SU-DHL-6 (cell line): ENCODE measurements around the gene NCKAP5.

Source experiments
- EZH2phosphoT487 ChIP-seq: fragments of 200-600 bp; sonication (generic), shearing (Covaris generic); conservative IDR thresholded peaks from 2 replicates; pipeline ENCODE4 v1.6.1; 2018; ENCODE audit warnings: mild to moderate bottlenecking, antibody characterized with exemption, low read length, moderate library complexity, mixed read lengths
- TF ChIP-seq, protein P1 (sequence below): fragments of 200-600 bp; sonication (generic); IDR thresholded peaks from one replicate; pipeline ENCODE4 v1.5.1; 2017; ENCODE audit warnings: antibody characterized with exemption, mild to moderate bottlenecking, low read length, moderate library complexity; ENCODE audit not compliant: insufficient read depth, poor library complexity, severe bottlenecking

DNA sequence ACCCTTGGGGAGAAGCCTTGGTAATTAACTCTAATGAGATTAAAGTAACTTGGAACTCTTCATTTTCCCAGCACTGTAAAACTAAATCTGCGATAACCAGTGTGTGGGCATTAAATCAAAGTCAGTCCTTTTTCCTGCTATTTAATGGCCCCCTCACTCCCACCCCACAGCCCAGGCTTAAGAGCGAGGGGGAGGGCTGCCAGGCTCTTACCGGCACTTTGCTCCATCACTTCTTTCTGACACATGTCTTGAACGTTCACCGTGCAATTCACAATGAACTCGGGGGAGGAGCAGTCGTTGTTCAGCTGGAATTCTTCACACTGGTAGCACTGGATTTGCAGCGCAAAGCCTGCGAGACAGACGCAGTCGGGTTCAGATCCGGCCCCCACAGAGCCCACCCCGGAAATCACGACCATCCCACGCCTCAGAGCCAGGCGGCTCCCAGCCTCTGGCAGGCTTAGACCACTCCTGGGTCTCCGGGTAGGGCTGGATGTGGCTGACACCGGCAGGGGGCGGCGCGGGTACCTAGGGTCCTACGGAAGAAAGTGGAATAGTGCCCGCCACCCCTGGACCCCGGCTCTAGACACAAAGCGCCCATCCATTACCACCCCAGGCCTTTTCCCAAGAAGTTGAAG is 900.0 kb downstream of the NCKAP5 start:
- TF ChIP-seq, protein P1, sequence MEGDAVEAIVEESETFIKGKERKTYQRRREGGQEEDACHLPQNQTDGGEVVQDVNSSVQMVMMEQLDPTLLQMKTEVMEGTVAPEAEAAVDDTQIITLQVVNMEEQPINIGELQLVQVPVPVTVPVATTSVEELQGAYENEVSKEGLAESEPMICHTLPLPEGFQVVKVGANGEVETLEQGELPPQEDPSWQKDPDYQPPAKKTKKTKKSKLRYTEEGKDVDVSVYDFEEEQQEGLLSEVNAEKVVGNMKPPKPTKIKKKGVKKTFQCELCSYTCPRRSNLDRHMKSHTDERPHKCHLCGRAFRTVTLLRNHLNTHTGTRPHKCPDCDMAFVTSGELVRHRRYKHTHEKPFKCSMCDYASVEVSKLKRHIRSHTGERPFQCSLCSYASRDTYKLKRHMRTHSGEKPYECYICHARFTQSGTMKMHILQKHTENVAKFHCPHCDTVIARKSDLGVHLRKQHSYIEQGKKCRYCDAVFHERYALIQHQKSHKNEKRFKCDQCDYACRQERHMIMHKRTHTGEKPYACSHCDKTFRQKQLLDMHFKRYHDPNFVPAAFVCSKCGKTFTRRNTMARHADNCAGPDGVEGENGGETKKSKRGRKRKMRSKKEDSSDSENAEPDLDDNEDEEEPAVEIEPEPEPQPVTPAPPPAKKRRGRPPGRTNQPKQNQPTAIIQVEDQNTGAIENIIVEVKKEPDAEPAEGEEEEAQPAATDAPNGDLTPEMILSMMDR, result no peak
- no peak for TF ChIP-seq EZH2phosphoT487
